Coronary artery (tissue), 2 donors: Measurements from ENCODE around the gene ZNF792.
"Not testable (repeated sequence)": the region's sequence is repeated elsewhere in the genome, so short reads cannot be mapped to it uniquely, and the experiment has no call there.

Experiments
- DNase-seq: peaks from one replicate; pipeline ENCODE4 v3.0.0-alpha.2; 2017; ENCODE audit warnings: low spot score
- H3K27ac ChIP-seq, 2 donors: fragments of 200-600 bp; sonication (generic); one replicate each; pipeline ENCODE4 v1.5.1; 2016 to 2019
- H3K4me3 ChIP-seq: fragments of 200-600 bp; sonication (generic); 2 replicates; pipeline ENCODE4 v1.5.1; 2016; ENCODE audit warnings: mild to moderate bottlenecking, moderate library complexity
- TF ChIP-seq, protein P1 (sequence below): fragments of 200-600 bp; sonication (generic); IDR thresholded peaks from one replicate; pipeline ENCODE4 v1.5.1; 2019; ENCODE audit warnings: antibody characterized with exemption

The ZNF792 gene

DNA sequence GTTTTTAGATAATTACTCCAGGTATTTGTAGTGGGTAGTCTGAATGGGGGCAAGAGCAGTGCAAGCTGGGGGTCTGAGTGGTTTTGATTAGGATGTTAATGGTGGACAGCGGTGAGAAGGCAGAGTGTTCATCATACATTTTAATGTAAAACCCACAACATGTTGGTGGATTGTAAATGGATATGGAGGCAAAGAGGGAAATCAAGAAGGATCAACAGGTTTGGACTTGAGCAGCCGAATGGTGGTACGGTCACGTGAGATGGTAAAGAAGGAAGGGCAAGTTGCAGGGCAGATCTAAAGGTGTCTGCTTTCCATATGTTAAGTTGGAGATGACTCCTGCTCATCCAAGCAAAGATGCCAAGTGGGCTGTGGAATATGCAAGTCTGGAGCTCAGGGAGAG lies 27.8 kb downstream of the ZNF792 start:
- H3K4me3 ChIP-seq: no peak overlapping the region

DNA sequence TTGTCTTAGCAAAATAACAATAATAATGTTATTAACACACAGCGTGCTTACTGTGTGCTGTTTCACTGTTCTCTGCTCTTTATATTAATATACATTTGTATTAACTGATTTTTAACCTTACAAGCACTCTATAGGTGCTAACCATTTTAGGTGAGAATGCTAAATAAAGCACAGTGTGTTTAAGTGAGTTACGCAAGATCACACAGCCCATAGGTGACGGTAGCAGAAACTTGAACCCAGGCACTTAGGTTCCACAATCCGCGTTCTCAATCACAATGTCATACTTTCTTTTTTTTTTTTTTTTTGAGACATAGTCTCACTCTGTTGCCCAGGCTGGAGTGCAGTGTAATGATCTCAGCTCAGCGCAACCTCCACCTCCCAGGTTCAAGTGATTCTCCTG lies 31.5 kb downstream of the ZNF792 start:
- TF ChIP-seq, protein P1, sequence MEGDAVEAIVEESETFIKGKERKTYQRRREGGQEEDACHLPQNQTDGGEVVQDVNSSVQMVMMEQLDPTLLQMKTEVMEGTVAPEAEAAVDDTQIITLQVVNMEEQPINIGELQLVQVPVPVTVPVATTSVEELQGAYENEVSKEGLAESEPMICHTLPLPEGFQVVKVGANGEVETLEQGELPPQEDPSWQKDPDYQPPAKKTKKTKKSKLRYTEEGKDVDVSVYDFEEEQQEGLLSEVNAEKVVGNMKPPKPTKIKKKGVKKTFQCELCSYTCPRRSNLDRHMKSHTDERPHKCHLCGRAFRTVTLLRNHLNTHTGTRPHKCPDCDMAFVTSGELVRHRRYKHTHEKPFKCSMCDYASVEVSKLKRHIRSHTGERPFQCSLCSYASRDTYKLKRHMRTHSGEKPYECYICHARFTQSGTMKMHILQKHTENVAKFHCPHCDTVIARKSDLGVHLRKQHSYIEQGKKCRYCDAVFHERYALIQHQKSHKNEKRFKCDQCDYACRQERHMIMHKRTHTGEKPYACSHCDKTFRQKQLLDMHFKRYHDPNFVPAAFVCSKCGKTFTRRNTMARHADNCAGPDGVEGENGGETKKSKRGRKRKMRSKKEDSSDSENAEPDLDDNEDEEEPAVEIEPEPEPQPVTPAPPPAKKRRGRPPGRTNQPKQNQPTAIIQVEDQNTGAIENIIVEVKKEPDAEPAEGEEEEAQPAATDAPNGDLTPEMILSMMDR: no peak
- DNase-seq: no peak
- H3K27ac ChIP-seq: no peak overlapping the region
- H3K4me3 ChIP-seq: no peak overlapping the region

More for the DNA sequence above, 27.8 kb downstream of the ZNF792 start:
- no peak for DNase-seq
- H3K27ac ChIP-seq: no peak overlapping the region
- TF ChIP-seq, protein P1: no peak

DNA sequence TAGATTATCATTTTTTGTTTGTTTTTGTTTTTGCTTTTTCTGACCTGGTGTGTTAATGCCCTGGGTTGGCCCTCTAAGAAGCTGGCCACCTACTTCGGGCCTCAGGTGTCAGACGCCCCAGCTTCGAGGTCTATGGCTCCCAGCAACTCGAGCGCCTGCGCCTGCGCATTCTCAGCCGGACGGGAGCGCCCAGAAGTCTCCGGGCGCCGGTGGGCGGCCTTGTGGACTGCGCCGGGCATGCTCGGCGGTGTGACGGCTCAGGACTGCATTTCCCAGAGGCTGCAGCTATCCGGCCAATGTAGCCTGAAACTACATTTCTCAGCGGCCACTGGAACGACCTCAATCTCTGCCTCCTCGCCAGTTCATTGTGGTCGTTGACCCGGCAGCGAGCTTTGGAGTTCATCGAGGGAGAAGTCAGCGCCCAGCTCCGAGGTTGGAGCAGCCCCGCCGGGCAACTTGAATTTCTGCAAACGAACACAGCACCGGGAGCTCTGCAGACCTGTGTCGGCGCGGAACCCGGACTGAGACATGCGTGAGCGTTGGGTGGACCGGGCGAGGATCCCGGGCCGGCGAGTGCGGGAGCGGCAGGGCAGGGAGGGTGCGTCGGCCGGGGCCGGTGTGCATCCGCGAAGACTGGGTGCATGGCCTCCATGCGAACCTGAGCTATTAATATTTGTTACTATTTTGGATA lies 37.2 kb downstream of the ZNF792 start, which contains the start of gene ZNF30:
ZNF30 (plus strand) TSS at position 219 of the 691 bp plus-strand sequence. CDS start 3,045 bp downstream, outside the sequence.
- peak; percentile 88 for DNase-seq
- TF ChIP-seq, protein P1: no peak
- Histone ChIP-seq H3K4me3 (peak within 1 kb of the TSS; percentile 83), H3K27ac (peak within 1 kb of the TSS in 1 of 2 donors; percentile 87)

DNA sequence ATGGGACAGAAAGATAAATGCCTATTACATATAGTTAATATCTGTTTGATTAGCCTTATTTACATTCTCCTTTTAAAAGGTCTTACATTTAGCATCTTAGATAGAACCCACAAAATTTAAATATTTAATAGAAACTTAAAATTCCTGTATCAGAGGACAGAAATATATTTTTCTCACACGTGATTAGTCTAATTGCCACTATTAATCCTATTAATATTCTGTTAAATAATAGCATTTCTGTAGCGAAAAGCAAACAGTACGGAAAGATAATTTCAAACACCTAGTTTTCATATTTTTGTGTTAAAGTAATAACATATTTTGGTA lies 37.7 kb downstream of the ZNF792 start:
- Histone ChIP-seq H3K4me3 (peak overlapping the region; percentile 83), H3K27ac (peak overlapping the region in 1 of 2 donors; percentile 87)
- DNase-seq: no peak
- TF ChIP-seq, protein P1: no peak

DNA sequence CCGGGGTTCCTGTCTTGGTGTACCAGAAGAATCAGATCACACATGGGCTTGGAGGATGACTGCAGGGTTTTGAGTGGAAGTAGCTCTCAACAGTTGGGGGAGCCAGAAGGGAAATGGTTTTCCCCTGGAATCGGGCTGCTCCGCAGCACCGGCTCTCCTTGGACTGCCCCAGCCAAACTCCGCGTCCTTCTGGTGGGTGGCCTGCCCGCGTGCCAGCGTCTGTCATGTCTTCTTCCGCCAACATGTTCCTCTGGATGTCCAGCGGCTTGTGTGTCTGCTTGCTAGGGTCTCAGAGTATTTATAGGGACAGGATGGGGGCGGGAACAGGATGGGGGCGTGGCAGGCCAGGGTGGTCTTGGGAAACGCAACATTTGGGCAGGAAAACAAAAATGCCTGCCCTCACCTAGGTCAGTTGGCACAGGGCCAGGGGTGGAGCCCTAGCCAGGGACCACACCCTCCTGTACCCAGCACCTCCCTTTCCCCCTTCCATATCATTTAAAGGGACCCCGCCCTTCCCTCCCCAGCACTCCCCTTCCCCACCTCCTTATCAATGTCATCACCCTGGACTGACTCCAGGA lies 38.7 kb downstream of the ZNF792 start:
- no peak for DNase-seq
- Histone ChIP-seq H3K27ac (no peak overlapping the region), H3K4me3 (no peak overlapping the region)
- TF ChIP-seq, protein P1: no peak

DNA sequence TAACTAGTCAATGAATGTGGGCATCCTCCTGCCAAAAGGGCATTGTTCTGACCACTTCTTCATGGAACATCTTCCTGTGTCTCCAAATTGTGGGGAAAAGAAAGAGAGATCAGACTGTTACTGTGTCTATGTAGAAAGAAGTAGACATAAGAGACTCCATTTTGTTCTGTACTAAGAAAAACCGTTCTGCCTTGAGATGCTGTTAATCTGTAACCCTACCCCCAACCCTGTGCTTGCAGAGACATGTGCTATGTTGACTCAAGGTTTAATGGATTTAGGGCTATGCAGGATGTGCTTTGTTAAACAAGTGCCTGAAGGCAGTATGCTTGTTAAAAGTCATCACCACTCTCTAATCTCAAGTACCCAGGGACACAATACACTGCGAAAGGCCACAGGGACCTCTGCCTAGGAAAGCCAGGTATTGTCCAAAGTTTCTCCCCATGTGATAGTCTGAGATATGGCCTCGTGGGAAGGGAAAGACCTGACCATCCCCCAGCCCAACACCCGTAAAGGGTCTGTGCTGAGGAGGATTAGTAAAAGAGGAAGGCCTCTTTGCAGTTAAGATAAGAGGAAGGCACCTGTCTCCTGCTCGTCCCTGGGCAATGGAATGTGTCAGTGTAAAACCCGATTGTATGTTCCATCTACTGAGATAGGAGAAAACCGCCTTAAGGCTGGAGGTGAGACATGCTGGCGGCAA lies 43.8 kb downstream of the ZNF792 start:
- H3K4me3 ChIP-seq, H3K27ac ChIP-seq, DNase-seq: not testable (repeated sequence)

DNA sequence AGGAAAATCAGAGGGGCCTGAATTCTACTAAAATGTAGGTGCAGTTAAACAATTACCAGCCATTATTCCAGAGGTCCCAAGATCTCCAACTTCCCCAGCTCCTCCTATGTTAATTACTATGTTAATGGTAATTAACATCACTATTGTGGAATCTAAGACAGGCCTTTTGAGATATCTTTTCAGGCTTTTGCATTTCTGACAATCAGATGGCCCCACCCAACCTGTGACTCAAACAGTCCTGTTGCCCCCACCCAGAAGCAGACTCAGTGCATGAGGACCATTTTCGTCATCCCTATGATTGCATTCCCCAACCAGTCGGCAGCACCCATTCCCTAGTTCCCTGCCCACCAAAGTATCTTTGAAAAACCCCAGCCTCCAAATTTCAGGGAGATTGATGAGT lies 45.8 kb downstream of the ZNF792 start:
- no peak for DNase-seq
- Histone ChIP-seq H3K27ac (no peak overlapping the region), H3K4me3 (no peak overlapping the region)
- TF ChIP-seq, protein P1: no peak

DNA sequence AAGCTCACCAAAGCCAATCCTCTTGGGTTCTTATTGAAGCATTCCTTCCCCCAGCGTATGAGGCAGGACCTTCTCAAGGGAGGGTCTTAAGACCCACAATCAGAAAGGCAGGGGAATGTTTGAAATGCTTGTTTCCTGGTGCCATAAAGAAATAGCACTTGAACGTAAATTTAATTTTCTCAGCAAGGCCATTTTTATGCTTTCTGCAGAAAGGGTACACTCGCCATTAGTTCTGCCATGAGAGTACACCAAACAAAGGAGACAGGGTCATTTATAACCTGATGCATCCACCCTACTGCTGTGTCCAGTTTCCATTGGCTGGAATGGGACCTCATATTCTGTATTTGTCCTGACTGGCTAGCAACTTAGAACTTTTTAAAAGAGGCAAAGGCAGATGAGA lies 46.9 kb downstream of the ZNF792 start:
- not testable (repeated sequence) for DNase-seq, H3K4me3 ChIP-seq, H3K27ac ChIP-seq
